ENCODE data around the gene MYO5C. TPM values are rescaled to one million over a fixed set of nuclear protein-coding genes. Genes with fewer than 3 reads are reported as not detected.

MYO5C gene
- total RNA-seq, 4 donors from 2014 or later = 2.6 to 12.3 (median 10.2) TPM

DNA sequence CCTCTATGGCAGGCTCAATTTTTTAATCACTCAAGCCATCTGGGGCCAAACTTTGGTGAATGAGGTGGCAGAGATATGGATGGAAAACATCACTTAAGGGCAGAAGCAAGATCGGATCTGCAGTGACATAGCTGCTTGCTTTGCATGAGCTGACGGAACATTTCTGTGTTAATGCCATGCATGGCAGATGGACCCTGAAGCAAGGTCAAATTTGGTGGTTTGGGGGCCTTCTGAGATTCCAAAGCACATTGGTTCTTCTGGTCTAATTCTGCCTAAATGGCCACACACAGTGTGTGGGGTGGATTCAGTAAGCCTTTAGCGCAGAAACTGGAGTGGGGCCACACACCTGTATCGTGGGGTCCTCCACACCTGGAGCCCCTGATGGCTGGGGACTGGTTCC, 144.7 kb downstream of the MYO5C start:
- no peak overlapping the region for H3K27ac ChIP-seq
- no peaks in the 10 kb centered on the region for H3K9me3 ChIP-seq
- TF ChIP-seq, protein P1, sequence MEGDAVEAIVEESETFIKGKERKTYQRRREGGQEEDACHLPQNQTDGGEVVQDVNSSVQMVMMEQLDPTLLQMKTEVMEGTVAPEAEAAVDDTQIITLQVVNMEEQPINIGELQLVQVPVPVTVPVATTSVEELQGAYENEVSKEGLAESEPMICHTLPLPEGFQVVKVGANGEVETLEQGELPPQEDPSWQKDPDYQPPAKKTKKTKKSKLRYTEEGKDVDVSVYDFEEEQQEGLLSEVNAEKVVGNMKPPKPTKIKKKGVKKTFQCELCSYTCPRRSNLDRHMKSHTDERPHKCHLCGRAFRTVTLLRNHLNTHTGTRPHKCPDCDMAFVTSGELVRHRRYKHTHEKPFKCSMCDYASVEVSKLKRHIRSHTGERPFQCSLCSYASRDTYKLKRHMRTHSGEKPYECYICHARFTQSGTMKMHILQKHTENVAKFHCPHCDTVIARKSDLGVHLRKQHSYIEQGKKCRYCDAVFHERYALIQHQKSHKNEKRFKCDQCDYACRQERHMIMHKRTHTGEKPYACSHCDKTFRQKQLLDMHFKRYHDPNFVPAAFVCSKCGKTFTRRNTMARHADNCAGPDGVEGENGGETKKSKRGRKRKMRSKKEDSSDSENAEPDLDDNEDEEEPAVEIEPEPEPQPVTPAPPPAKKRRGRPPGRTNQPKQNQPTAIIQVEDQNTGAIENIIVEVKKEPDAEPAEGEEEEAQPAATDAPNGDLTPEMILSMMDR (IDR thresholded peaks at IDR 0.05) = no peak
- no peak for TF ChIP-seq EP300 (IDR thresholded peaks at IDR 0.05)
- no peak for TF ChIP-seq POLR2A (IDR thresholded peaks at IDR 0.05)
- TF ChIP-seq POLR2AphosphoS5 (IDR thresholded peaks at IDR 0.05) = no peak
- H3K4me3 ChIP-seq = no peak overlapping the region
- H3K4me1 ChIP-seq = no peaks in the 10 kb centered on the region
- no peaks in the 10 kb centered on the region for H3K27me3 ChIP-seq
- peaks cover 0 to 74% of the 10 kb centered on the region in 2 donors for H3K36me3 ChIP-seq
- ATAC-seq = no peak
- WGBS, 2 donors (ENCODE audit: low coverage in 1 of 2) = 83% methylated on average over 4 of the region's 4 CpGs; no CpG with 5 or more reads in 1 of the 2 donors

GRCh38 chr15:52150043-52150825, 145.4 kb downstream of the MYO5C start:
- Histone ChIP-seq H3K27ac (no peak overlapping the region), H3K9me3 (no peaks in the 10 kb centered on the region), H3K4me3 (no peak overlapping the region), H3K27me3 (no peaks in the 10 kb centered on the region), H3K4me1 (no peaks in the 10 kb centered on the region), H3K36me3 (peaks cover 0 to 79% of the 10 kb centered on the region in 2 donors)
- ATAC-seq = no peak
- TF ChIP-seq EP300 (IDR thresholded peaks at IDR 0.05) = no peak
- TF ChIP-seq, protein P1 (IDR thresholded peaks at IDR 0.05) = no peak
- WGBS, 2 donors (ENCODE audit: low coverage in 1 of 2) = 84 to 90% methylated on average over 5 to 6 of the region's 9 CpGs

- 88 to 89% methylated on average over 4 of the region's 5 CpGs for WGBS, 2 donors (ENCODE audit: low coverage in 1 of 2)
- H3K9me3 ChIP-seq = no peaks in the 10 kb centered on the region
- no peak for ATAC-seq
Measured at GRCh38 chr15:52148403-52148802, 147.2 kb downstream of the MYO5C start.

GRCh38 chr15:52146776-52147175, 148.8 kb downstream of the MYO5C start:
- ATAC-seq = no peak
- 60 to 64% methylated on average over 2 to 3 of the region's 3 CpGs for WGBS, 2 donors (ENCODE audit: low coverage in 1 of 2)
- H3K4me3 ChIP-seq = no peak overlapping the region
- H3K36me3 ChIP-seq = peaks cover 0 to 86% of the 10 kb centered on the region in 2 donors
- H3K9me3 ChIP-seq = no peaks in the 10 kb centered on the region
- H3K27me3 ChIP-seq = no peaks in the 10 kb centered on the region
- no peak for TF ChIP-seq POLR2AphosphoS5 (IDR thresholded peaks at IDR 0.05)
- no peaks in the 10 kb centered on the region for H3K4me1 ChIP-seq
- no peak overlapping the region for H3K27ac ChIP-seq

More at GRCh38 chr15:52148403-52148802, 147.2 kb downstream of the MYO5C start:
- H3K27me3 ChIP-seq = no peaks in the 10 kb centered on the region
- no peak overlapping the region for H3K4me3 ChIP-seq
- no peaks in the 10 kb centered on the region for H3K4me1 ChIP-seq
- TF ChIP-seq POLR2AphosphoS5 (IDR thresholded peaks at IDR 0.05) = no peak
- H3K27ac ChIP-seq = no peak overlapping the region
- peaks cover 0 to 87% of the 10 kb centered on the region in 2 donors for H3K36me3 ChIP-seq

DNA sequence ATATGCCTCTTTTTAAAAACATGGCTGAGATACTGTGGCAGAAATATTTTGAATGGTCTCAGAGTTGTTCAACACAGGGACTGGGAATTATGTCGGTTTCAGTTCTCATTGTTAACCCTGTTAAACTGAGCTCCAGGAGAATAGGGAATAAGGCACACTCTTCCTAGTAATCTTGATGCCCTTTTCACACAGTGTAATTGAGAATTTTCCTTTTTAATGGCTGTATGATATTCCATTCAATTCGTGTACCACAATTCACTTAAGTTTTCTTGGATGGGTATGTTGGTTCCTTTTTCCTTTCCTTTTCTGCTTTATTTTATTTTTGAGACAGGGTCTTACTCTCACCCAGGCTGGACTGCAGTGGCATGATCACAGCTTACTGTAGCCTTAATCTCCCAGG, 149.3 kb downstream of the MYO5C start:
- Histone ChIP-seq H3K9me3 (no peaks in the 10 kb centered on the region), H3K4me3 (no peak overlapping the region), H3K27me3 (no peaks in the 10 kb centered on the region), H3K4me1 (no peaks in the 10 kb centered on the region), H3K36me3 (peaks cover 0 to 87% of the 10 kb centered on the region in 2 donors), H3K27ac (no peak overlapping the region)
- TF ChIP-seq POLR2A (IDR thresholded peaks at IDR 0.05) (no peak), POLR2AphosphoS5 (IDR thresholded peaks at IDR 0.05) (no peak), EP300 (IDR thresholded peaks at IDR 0.05) (no peak)
- TF ChIP-seq, protein P1 (IDR thresholded peaks at IDR 0.05) = no peak
- 100% methylated on average over 1 to 2 of the region's 2 CpGs for WGBS, 2 donors (ENCODE audit: low coverage in 1 of 2)
- ATAC-seq = no peak

- WGBS, 2 donors (ENCODE audit: low coverage in 1 of 2) = 87 to 90% methylated on average over 4 to 5 of the region's 7 CpGs
- H3K27ac ChIP-seq = no peak overlapping the region
- ATAC-seq = no peak
- TF ChIP-seq POLR2A (IDR thresholded peaks at IDR 0.05) (no peak), POLR2AphosphoS5 (IDR thresholded peaks at IDR 0.05) (no peak), EP300 (IDR thresholded peaks at IDR 0.05) (no peak)
- TF ChIP-seq, protein P1 (IDR thresholded peaks at IDR 0.05) = no peak
- H3K4me1 ChIP-seq = no peaks in the 10 kb centered on the region
- H3K4me3 ChIP-seq = no peak overlapping the region
- H3K36me3 ChIP-seq = peaks cover 0 to 84% of the 10 kb centered on the region in 2 donors
- H3K27me3 ChIP-seq = no peaks in the 10 kb centered on the region
- no peaks in the 10 kb centered on the region for H3K9me3 ChIP-seq
Measured at GRCh38 chr15:52144656-52145178, 150.9 kb downstream of the MYO5C start.
